Mucosa of rectum (tissue), 2 donors: ENCODE measurements around the gene FYTTD1.

ENCODE experiments used
- H3K27ac ChIP-seq, 2 donors: one replicate each; pipeline ENCODE4 v1.7.0; 2013; ENCODE audit warnings: inconsistent platforms in 2 of 2, low read depth in 2 of 2, low read length in 2 of 2
- H3K27me3 ChIP-seq, 2 donors: one replicate each; pipeline ENCODE4 v1.7.0; 2013; ENCODE audit warnings: low read length in 2 of 2; ENCODE audit not compliant: control insufficient read depth in 2 of 2, insufficient read depth in 2 of 2
- H3K36me3 ChIP-seq, 2 donors: one replicate each; pipeline ENCODE4 v1.7.0; 2013; ENCODE audit warnings: low read length in 2 of 2; ENCODE audit not compliant: control insufficient read depth in 2 of 2, insufficient read depth in 2 of 2
- H3K4me1 ChIP-seq, 2 donors: one replicate each; pipeline ENCODE4 v1.7.0; 2013; ENCODE audit warnings: low read length in 2 of 2, mild to moderate bottlenecking in 1 of 2; ENCODE audit not compliant: control insufficient read depth in 2 of 2, insufficient read depth in 2 of 2
- H3K4me3 ChIP-seq, 2 donors: one replicate each; pipeline ENCODE4 v1.7.0; 2013; ENCODE audit warnings: low read length in 2 of 2
- H3K9ac ChIP-seq, 2 donors: one replicate each; pipeline ENCODE4 v1.7.0; 2013; ENCODE audit warnings: low read length in 2 of 2, low read depth in 1 of 2, mild to moderate bottlenecking in 1 of 2
- H3K9me3 ChIP-seq, 2 donors: one replicate each; pipeline ENCODE4 v1.7.0; 2013; ENCODE audit warnings: low read length in 2 of 2; ENCODE audit not compliant: control insufficient read depth in 2 of 2
- donor health status: healthy.
- donor health status: Normal muscosa, but diverticular disease.

Gene FYTTD1

DNA sequence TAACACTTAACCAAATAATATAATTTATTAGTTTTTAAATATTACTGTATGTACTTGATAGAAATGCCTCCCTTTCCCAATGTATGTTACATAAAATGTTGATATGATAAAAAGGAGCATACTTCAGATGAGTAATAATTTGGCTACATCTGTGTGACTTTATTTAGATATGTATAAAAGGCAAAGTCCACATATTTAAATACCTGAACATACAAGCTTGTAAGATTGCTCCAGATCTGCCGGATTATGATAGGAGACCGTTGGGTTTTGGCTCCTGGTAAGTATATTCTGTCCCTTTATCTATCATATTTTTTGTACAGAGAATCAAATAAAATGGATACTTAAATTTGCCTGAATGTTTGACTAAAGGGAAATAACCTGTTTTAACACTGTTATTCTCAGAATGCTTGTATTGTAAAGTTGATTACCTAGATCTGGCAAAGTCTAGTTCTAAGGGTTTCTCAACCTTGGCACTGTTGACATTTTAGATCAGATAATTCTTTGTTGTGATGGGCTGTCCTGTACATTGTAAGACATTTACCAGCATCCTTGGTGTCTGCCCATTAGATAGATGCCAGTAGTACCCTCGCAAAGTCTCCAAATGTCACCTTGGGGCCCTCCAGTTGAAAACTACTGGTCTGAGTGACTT, 79.8 kb downstream of the FYTTD1 start:
- Histone ChIP-seq H3K9ac (no peak overlapping the region), H3K4me1 (peaks cover 0 to 2% of the 10 kb centered on the region in 2 donors), H3K9me3 (no peaks in the 10 kb centered on the region), H3K27me3 (no peaks in the 10 kb centered on the region), H3K27ac (no peak overlapping the region), H3K4me3 (no peak overlapping the region), H3K36me3 (peaks cover 24 to 26% of the 10 kb centered on the region in 2 donors)

DNA sequence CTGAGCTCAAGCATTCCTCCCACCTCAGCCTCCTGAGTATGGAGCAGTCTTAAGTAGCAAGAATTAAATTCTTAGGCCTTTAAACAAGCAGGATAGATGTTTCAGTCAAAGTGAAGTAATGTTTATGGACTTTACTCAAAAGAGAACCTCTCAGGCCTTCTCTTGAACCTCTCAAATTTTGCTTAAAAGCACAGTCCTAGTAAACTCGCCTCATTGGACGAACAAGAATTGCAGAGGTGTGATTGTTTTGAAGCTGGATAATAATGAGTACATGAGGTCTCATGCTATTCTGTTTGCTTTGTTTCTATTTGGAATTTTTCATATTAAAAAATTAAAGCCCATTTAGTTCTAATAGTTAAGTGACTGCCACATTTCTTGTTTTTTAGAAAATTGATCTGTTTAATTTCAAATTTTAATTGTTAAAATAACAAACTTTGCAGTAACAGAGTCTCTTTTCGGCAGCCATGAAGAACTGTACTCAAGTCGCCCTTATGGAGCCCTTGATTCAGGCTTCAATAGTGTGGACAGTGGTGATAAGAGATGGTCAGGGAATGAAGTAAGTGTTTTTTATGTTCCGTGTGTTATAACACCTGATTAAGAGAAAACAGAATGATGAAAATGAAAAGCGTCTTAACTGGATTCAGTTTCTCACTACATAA, 80.8 kb downstream of the FYTTD1 start:
- H3K9ac ChIP-seq = no peak overlapping the region
- H3K4me3 ChIP-seq = no peak overlapping the region
- no peaks in the 10 kb centered on the region for H3K27me3 ChIP-seq
- H3K36me3 ChIP-seq = peaks cover 24 to 27% of the 10 kb centered on the region in 2 donors
- H3K4me1 ChIP-seq = no peaks in the 10 kb centered on the region
- no peaks in the 10 kb centered on the region for H3K9me3 ChIP-seq
- H3K27ac ChIP-seq = no peak overlapping the region

DNA sequence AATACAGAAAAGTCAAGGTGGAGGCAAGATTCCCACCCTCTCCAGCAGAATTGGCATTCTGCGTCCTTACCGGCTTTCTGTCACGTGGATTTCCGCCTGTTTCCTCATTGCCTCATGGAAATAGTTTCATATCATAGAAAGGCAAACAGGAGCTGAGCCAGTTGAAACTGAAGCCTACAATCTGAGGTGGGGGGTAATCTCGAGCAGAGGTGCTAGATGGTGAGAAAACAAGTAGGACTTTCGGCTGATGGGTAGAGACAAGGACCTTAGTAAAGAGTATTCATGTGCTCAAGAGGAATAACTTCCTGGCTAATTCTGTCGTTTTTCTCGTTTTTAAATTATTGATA, 81.3 kb downstream of the FYTTD1 start:
- Histone ChIP-seq H3K9me3 (no peaks in the 10 kb centered on the region), H3K27me3 (no peaks in the 10 kb centered on the region), H3K4me3 (no peak overlapping the region), H3K36me3 (peaks cover 26 to 31% of the 10 kb centered on the region in 2 donors), H3K9ac (no peak overlapping the region), H3K27ac (no peak overlapping the region), H3K4me1 (no peaks in the 10 kb centered on the region)

DNA sequence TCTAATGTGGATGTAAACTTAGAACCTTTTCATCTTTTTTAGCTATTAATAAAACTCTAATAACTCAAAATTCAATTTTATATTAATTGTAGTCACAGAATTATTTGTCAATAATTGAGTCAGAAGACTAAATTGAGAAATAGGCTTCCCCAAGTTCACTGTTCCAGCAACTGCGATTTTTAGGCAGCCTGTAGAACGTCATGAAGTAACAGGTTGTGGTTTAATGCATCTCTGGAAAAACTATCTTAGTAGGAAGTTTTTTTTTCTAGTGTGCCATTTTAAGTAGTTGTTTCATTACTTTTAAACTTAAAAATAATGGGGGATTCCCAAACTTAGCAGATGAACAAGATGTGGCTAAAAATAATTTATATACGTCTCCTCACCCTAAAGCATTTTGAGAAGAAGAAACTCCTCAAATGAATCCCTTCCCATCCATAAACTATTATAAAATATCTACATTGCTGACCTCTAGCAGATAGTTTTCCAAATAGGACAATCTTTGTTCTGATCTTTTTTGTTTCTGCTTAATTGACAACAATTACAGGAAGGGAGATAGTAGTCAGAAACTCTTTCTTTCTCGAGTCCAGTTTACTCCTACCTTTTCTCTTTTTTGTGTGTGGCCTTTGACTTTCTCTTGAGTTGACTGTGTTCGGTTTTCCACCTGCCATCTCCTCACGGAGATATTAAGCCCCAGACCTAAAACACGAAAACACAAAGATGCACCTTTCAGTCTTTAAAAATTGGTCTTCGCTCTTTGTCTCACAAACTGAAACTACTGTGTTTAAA, 84.4 kb downstream of the FYTTD1 start:
- no peak overlapping the region for H3K9ac ChIP-seq
- H3K27me3 ChIP-seq = no peaks in the 10 kb centered on the region
- H3K27ac ChIP-seq = no peak overlapping the region
- no peak overlapping the region for H3K4me3 ChIP-seq
- peaks cover 14 to 28% of the 10 kb centered on the region in 2 donors for H3K36me3 ChIP-seq
- no peaks in the 10 kb centered on the region for H3K4me1 ChIP-seq
- H3K9me3 ChIP-seq = no peaks in the 10 kb centered on the region

DNA sequence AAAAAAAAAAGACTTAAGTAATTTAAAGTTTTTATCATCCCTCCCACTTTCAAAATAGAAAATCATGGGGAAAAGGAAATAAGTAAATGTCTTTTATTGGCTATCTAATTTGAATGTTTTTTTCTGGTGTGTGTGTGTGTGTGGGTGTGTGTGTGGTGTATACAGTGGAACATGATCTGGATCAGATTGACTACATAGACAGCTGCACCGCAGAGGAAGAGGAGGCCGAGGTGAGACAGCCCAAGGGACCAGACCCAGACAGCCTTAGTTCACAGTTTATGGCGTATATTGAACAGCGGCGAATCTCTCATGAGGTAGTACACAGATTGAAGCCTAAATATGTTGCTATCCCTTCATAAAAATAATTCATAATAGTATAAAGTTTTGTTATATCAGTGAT, 85.8 kb downstream of the FYTTD1 start:
- Histone ChIP-seq H3K9me3 (no peaks in the 10 kb centered on the region), H3K9ac (no peak overlapping the region), H3K27me3 (no peaks in the 10 kb centered on the region), H3K4me1 (no peaks in the 10 kb centered on the region), H3K27ac (no peak overlapping the region), H3K4me3 (no peak overlapping the region), H3K36me3 (peaks cover 18 to 42% of the 10 kb centered on the region in 2 donors)

DNA sequence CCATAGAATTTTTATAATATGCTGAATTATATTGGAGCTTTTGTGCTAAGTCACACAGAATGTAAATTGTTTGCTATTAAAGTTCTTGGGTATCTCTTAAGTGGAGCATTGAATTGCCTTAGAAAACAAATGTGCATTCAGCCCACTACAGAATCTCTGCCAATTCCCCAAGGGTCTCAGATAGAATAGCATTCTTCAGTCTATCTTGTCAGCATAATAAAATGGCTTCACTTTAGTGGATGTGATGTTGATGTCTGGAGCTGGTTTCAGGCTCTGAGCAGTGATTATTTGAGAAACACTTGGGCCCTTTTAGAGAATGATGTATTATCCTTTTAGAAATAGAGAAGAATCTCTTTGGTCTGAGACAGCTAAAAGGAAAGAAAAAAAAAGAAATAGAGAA, 86.6 kb downstream of the FYTTD1 start:
- Histone ChIP-seq H3K9me3 (no peaks in the 10 kb centered on the region), H3K27me3 (no peaks in the 10 kb centered on the region), H3K4me3 (no peak overlapping the region), H3K9ac (no peak overlapping the region), H3K4me1 (no peaks in the 10 kb centered on the region), H3K36me3 (peaks cover 22 to 45% of the 10 kb centered on the region in 2 donors), H3K27ac (no peak overlapping the region)
